Caco-2 (cell line): ENCODE measurements around the gene DDX25. TPM values are rescaled to one million over a fixed set of nuclear protein-coding genes. Genes with fewer than 3 reads are reported as not detected.

Source experiments
- BruUV-seq: library from RNA; stranded (reverse); fragments of 400-500 nt; replicated peaks from 2 replicates; lab custom pipeline; 2021; lab: Mats Ljungman, UMichigan
- CTCF ChIA-PET: fragments of 300-600 bp; sonication (Branson Sonifier 250); formaldehyde crosslinking; loops from one replicate; lab custom pipeline; 2022; ENCODE audit warnings: antibody characterized with exemption; lab: Charles Lee
- POLR2A ChIA-PET: fragments of 300-600 bp; sonication (Branson Sonifier 250); formaldehyde crosslinking; loops from one replicate; lab custom pipeline; 2022; ENCODE audit warnings: antibody characterized with exemption; lab: Charles Lee
- DNase-seq, 2 experiments: peaks; one replicate each; pipeline versions ENCODE4 v3.0.0 to v3.0.0-alpha.2; 2020 to 2022
- H3K27me3 ChIP-seq: replicated peaks from 2 replicates; pipeline ENCODE4 v1.6.0; 2011; ENCODE audit warnings: low read length; ENCODE audit not compliant: control insufficient read depth, insufficient read depth
- H3K36me3 ChIP-seq: 2 replicates; pipeline ENCODE4 v1.5.1; 2011; ENCODE audit warnings: low read length; ENCODE audit not compliant: control insufficient read depth, insufficient read depth
- H3K4me1 ChIP-seq: fragments of 250-450 bp; sonication (Bioruptor Pico); 2 replicates; pipeline ENCODE4 v1.5.1; 2020; ENCODE audit warnings: mild to moderate bottlenecking
- H3K4me3 ChIP-seq: 2 replicates; pipeline ENCODE4 v1.5.1; 2011; ENCODE audit warnings: low read depth, mild to moderate bottlenecking, control low read depth, low read length
- H3K9me3 ChIP-seq: fragments of 250-450 bp; sonication (Bioruptor Pico); 2 replicates; pipeline ENCODE4 v1.5.1; 2020; ENCODE audit warnings: mild to moderate bottlenecking, moderate library complexity
- H3K27ac Mint-ChIP-seq: one replicate; pipeline ENCODE4 v1.8.0; 2022; ENCODE audit warnings: mixed read lengths; ENCODE audit not compliant: unreplicated experiment
- H3K27me3 Mint-ChIP-seq: one replicate; pipeline ENCODE4 v1.8.0; 2022; ENCODE audit warnings: mixed read lengths; ENCODE audit not compliant: insufficient read depth, unreplicated experiment
- H3K36me3 Mint-ChIP-seq: one replicate; pipeline ENCODE4 v1.8.0; 2022; ENCODE audit warnings: mild to moderate bottlenecking, mixed read lengths; ENCODE audit not compliant: insufficient read depth, unreplicated experiment
- H3K4me1 Mint-ChIP-seq: one replicate; pipeline ENCODE4 v1.8.0; 2022; ENCODE audit warnings: low read depth, mixed read lengths; ENCODE audit not compliant: unreplicated experiment
- H3K4me3 Mint-ChIP-seq: one replicate; pipeline ENCODE4 v1.8.0; 2022; ENCODE audit warnings: mild to moderate bottlenecking, moderate library complexity, mixed read lengths; ENCODE audit not compliant: unreplicated experiment
- H3K9me3 Mint-ChIP-seq: one replicate; pipeline ENCODE4 v1.8.0; 2022; ENCODE audit warnings: mixed read lengths; ENCODE audit not compliant: unreplicated experiment
- CTCF ChIP-seq, 2 experiments: fragments of 200-600 bp in 1 of 2; IDR thresholded peaks; 1 replicate in 1 of 2; 2 replicates in 1 of 2; pipeline versions ENCODE4 v1.5.1 to v1.8.0; 2011 to 2022; ENCODE audit warnings: antibody characterized with exemption in 1 of 2, control low read depth in 1 of 2, inconsistent platforms in 1 of 2, low read depth in 1 of 2, low read length in 1 of 2, mild to moderate bottlenecking in 1 of 2, moderate library complexity in 1 of 2; ENCODE audit not compliant: insufficient read depth in 1 of 2, severe bottlenecking in 1 of 2, unreplicated experiment in 1 of 2
- intact Hi-C: fragments of 100-400 bp; cut with micrococcal nuclease; formaldehyde crosslinking; loops from one replicate; pipeline ENCODE4 v1.10.0; 2022; ENCODE audit not compliant: unreplicated experiment
- total RNA-seq: library from RNA; stranded (reverse); gene quantifications from 2 replicates; pipeline ENCODE4 v1.2.3, GENCODE V29; 2022

DDX25 gene
- total RNA-seq, 1 experiment from 2014 or later: not detected

GRCh38 chr11:125971618-125972017 lies 67.3 kb downstream of the DDX25 start:
- no peaks in the 10 kb centered on the region for H3K36me3 ChIP-seq
- no TSS peak for BruUV-seq
- Mint-ChIP-seq H3K4me1 (peaks cover 7% of the 10 kb centered on the region), H3K36me3 (no peaks in the 10 kb centered on the region), H3K27me3 (peaks cover under 1% of the 10 kb centered on the region), H3K27ac (no peak overlapping the region), H3K4me3 (no peak overlapping the region), H3K9me3 (no peaks in the 10 kb centered on the region)
- H3K4me1 ChIP-seq: no peaks in the 10 kb centered on the region
- no peaks in the 10 kb centered on the region for H3K27me3 ChIP-seq
- no peaks in the 10 kb centered on the region for H3K9me3 ChIP-seq
- no peak for TF ChIP-seq CTCF (IDR thresholded peaks at IDR 0.05; ENCODE audit: insufficient read depth in 1 of 2, low read depth in 1 of 2, low read length in 1 of 2, severe bottlenecking in 1 of 2, unreplicated experiment in 1 of 2)
- DNase-seq: no peak
- no peak overlapping the region for H3K4me3 ChIP-seq
- ChIA-PET CTCF (no interaction called here), POLR2A (no interaction called here)
- intact Hi-C loops: no loop called here

- Mint-ChIP-seq H3K4me1 (no peaks in the 10 kb centered on the region), H3K9me3 (no peaks in the 10 kb centered on the region), H3K4me3 (no peak overlapping the region), H3K27ac (no peak overlapping the region), H3K27me3 (no peaks in the 10 kb centered on the region), H3K36me3 (no peaks in the 10 kb centered on the region)
- Histone ChIP-seq H3K9me3 (no peaks in the 10 kb centered on the region), H3K4me1 (no peaks in the 10 kb centered on the region), H3K27me3 (no peaks in the 10 kb centered on the region), H3K4me3 (no peak overlapping the region), H3K36me3 (no peaks in the 10 kb centered on the region)
- no peak for TF ChIP-seq CTCF (IDR thresholded peaks at IDR 0.05; ENCODE audit: insufficient read depth in 1 of 2, low read depth in 1 of 2, low read length in 1 of 2, severe bottlenecking in 1 of 2, unreplicated experiment in 1 of 2)
- no TSS peak for BruUV-seq
- intact Hi-C loops: no loop called here
- no peak for DNase-seq
- ChIA-PET POLR2A (no interaction called here), CTCF (no interaction called here)
Observed at GRCh38 chr11:125974284-125974683, 70.0 kb downstream of the DDX25 start.

- H3K4me1 Mint-ChIP-seq: no peaks in the 10 kb centered on the region
- H3K4me1 ChIP-seq: no peaks in the 10 kb centered on the region
- H3K4me3 Mint-ChIP-seq: no peak overlapping the region
- no TSS peak for BruUV-seq
- no peaks in the 10 kb centered on the region for H3K27me3 Mint-ChIP-seq
- H3K27ac Mint-ChIP-seq: no peak overlapping the region
- H3K27me3 ChIP-seq: no peaks in the 10 kb centered on the region
- H3K9me3 ChIP-seq: no peaks in the 10 kb centered on the region
- no peaks in the 10 kb centered on the region for H3K9me3 Mint-ChIP-seq
- no peak for DNase-seq
- ChIA-PET CTCF (no interaction called here), POLR2A (no interaction called here)
- no peak for TF ChIP-seq CTCF (IDR thresholded peaks at IDR 0.05; ENCODE audit: insufficient read depth in 1 of 2, low read depth in 1 of 2, low read length in 1 of 2, severe bottlenecking in 1 of 2, unreplicated experiment in 1 of 2)
- intact Hi-C loops: no loop called here
- no peaks in the 10 kb centered on the region for H3K36me3 Mint-ChIP-seq
- H3K36me3 ChIP-seq: no peaks in the 10 kb centered on the region
- no peak overlapping the region for H3K4me3 ChIP-seq
Observed at GRCh38 chr11:125975634-125976033, 71.3 kb downstream of the DDX25 start.
